HepG2 (cell line): Measurements from ENCODE around the gene GTF2IRD2.
"Not testable (repeated sequence)": the region's sequence is repeated elsewhere in the genome, so short reads cannot be mapped to it uniquely, and the experiment has no call there.

ENCODE experiments used
- BCL6 ChIP-seq: IDR thresholded peaks from 2 replicates; pipeline ENCODE4 v1.6.1; 2016; ENCODE audit warnings: missing genetic modification reagents, missing compliant biosample characterization
- EHMT2 ChIP-seq: fragments of 200-600 bp; sonication (generic); IDR thresholded peaks from 2 replicates; pipeline ENCODE4 v1.7.0; 2017; ENCODE audit warnings: antibody characterized with exemption, low read depth, low read length, borderline replicate concordance
- MAFK ChIP-seq, 2 experiments: IDR thresholded peaks in 1 of 2; conservative IDR thresholded peaks in 1 of 2; 2 replicates each; pipeline ENCODE4 v1.6.1; 2011; ENCODE audit warnings: improper control_type of control experiment in 2 of 2, low read length in 2 of 2
- NFKBIZ ChIP-seq: IDR thresholded peaks from 2 replicates; pipeline ENCODE4 v1.6.1; 2018; ENCODE audit warnings: missing genetic modification reagents, missing compliant biosample characterization
- POLR2A ChIP-seq, 2 experiments: IDR thresholded peaks; 2 replicates each; pipeline ENCODE4 v1.6.1; 2011; ENCODE audit warnings: low read depth in 2 of 2, low read length in 2 of 2, mild to moderate bottlenecking in 1 of 2, moderate library complexity in 1 of 2; ENCODE audit not compliant: insufficient read depth in 1 of 2
- RCOR2 ChIP-seq: IDR thresholded peaks from 2 replicates; pipeline ENCODE4 v1.6.1; 2016; ENCODE audit warnings: missing biosample characterization, missing genetic modification reagents
- TF ChIP-seq, protein P1 (sequence below): sonication (generic); formaldehyde crosslinking; conservative IDR thresholded peaks from 2 replicates; pipeline ENCODE4 v1.4.0; 2020; ENCODE audit warnings: mild to moderate bottlenecking, missing genetic modification reagents, moderate library complexity
- TF ChIP-seq, protein P2 (sequence below), 2 experiments: sonication (generic) in 1 of 2; formaldehyde crosslinking in 1 of 2; IDR thresholded peaks; 2 replicates each; pipeline versions ENCODE4 v1.4.0 to v1.6.1; 2018 to 2020; ENCODE audit warnings: missing genetic modification reagents in 2 of 2, borderline replicate concordance in 1 of 2, low read depth in 1 of 2, mild to moderate bottlenecking in 1 of 2, missing biosample characterization in 1 of 2

- not testable (repeated sequence) for TF ChIP-seq EHMT2; POLR2A (IDR thresholded peaks at IDR 0.05; ENCODE audit: insufficient read depth in 1 of 2, low read depth in 2 of 2, low read length in 2 of 2); BCL6; NFKBIZ (CRISPR knock-in tag); RCOR2 (CRISPR knock-in tag); MAFK (conservative IDR thresholded peaks at IDR 0.05 in 1 of 2, IDR thresholded peaks at IDR 0.05 in 1 of 2; ENCODE audit: low read length in 2 of 2)
- TF ChIP-seq, protein P1, sequence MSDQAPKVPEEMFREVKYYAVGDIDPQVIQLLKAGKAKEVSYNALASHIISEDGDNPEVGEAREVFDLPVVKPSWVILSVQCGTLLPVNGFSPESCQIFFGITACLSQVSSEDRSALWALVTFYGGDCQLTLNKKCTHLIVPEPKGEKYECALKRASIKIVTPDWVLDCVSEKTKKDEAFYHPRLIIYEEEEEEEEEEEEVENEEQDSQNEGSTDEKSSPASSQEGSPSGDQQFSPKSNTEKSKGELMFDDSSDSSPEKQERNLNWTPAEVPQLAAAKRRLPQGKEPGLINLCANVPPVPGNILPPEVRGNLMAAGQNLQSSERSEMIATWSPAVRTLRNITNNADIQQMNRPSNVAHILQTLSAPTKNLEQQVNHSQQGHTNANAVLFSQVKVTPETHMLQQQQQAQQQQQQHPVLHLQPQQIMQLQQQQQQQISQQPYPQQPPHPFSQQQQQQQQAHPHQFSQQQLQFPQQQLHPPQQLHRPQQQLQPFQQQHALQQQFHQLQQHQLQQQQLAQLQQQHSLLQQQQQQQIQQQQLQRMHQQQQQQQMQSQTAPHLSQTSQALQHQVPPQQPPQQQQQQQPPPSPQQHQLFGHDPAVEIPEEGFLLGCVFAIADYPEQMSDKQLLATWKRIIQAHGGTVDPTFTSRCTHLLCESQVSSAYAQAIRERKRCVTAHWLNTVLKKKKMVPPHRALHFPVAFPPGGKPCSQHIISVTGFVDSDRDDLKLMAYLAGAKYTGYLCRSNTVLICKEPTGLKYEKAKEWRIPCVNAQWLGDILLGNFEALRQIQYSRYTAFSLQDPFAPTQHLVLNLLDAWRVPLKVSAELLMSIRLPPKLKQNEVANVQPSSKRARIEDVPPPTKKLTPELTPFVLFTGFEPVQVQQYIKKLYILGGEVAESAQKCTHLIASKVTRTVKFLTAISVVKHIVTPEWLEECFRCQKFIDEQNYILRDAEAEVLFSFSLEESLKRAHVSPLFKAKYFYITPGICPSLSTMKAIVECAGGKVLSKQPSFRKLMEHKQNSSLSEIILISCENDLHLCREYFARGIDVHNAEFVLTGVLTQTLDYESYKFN = not testable (repeated sequence)
- TF ChIP-seq, protein P2, sequence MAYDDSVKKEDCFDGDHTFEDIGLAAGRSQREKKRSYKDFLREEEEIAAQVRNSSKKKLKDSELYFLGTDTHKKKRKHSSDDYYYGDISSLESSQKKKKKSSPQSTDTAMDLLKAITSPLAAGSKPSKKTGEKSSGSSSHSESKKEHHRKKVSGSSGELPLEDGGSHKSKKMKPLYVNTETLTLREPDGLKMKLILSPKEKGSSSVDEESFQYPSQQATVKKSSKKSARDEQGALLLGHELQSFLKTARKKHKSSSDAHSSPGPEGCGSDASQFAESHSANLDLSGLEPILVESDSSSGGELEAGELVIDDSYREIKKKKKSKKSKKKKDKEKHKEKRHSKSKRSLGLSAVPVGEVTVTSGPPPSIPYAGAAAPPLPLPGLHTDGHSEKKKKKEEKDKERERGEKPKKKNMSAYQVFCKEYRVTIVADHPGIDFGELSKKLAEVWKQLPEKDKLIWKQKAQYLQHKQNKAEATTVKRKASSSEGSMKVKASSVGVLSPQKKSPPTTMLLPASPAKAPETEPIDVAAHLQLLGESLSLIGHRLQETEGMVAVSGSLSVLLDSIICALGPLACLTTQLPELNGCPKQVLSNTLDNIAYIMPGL (CRISPR knock-in tag; IDR thresholded peaks at IDR 0.05; ENCODE audit: borderline replicate concordance in 1 of 2, low read depth in 1 of 2) = not testable (repeated sequence)
Observed at GRCh38 chr7:74797848-74798622, 53.4 kb downstream of the GTF2IRD2 start.
